ENCODE measurements around the gene KRTAP4-11.

- no peak for TF ChIP-seq POLR2A (IDR thresholded peaks at IDR 0.05)
- TF ChIP-seq CTCF (IDR thresholded peaks at IDR 0.05), result no peak
Observed at GRCh38 chr17:41147531-41148204, 29.5 kb upstream of the KRTAP4-11 start.
